Effector CD4-positive, alpha-beta T cell (primary cell): ENCODE data around the gene DRD2.

Source experiments
- DNase-seq: peaks from one replicate; pipeline ENCODE4 v3.0.0-alpha.2; 2020

The DRD2 gene

DNA sequence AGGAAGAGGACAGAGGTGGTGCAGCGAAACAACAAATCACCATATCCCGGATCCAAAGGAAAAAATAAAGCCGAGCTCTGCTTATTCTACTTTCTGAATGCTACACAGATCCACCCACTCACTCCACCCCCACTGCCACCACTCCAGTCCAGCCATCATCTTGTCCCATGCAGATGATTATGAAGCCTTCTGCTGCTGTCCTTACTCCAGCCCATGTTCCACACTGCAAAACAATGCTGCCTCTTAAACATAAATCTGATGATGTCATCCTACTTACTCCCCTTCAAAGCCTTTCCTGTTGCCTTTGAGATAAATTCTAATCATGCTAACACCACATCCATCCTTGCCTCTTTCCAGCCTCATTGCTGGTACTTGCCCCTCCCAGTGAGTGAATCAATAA is 6.5 kb upstream of the DRD2 start:
- DNase-seq = no peak

DNA sequence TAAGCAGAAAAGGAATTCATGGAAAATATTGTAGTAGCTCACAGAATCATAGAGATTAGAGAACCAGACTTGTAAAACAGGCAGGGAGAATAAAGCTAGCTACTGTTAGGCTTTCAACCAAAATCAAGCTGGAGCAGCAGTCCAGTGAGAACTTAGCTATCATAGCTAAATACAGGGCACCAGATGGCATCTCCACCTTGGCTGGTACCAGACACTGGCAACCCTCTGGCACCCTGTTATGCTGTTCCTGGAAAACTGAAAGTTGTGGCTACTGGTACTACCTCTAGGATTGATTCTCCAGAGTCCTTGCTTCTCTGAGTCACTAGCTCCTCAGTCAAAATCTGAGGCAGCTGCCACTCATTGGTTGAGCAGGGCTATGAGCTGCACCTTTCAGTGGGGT is 6.0 kb upstream of the DRD2 start:
- no peak for DNase-seq

GRCh38 chr11:113477321-113477720 is 2.1 kb upstream of the DRD2 start:
- DNase-seq = no peak

- no peak for DNase-seq
Measured at GRCh38 chr11:113476553-113476952, 1.4 kb upstream of the DRD2 start.

- DNase-seq = peak; percentile 11
Measured at GRCh38 chr11:113474362-113475159, 637 bp downstream of the DRD2 start.

DNA sequence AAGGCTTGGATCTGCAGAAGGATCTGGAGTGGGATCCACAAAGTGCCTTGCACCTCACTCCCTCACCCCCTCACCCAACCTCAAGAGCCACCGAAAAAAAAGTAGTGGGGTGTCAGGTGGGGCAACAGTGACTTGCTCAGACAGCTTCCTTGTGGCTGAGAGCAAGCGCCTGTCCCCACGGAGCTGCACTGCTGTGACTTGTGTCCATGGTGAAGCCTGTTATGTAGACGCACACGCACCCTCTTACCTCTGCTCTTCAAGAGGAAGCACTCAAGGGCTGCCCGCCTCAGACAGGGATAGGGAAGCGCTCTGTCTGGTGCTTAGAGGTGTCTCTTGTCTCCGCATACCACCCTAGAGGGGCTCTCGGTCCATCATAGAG is 1.2 kb downstream of the DRD2 start:
- DNase-seq = no peak

- no peak for DNase-seq
Measured at GRCh38 chr11:113472471-113472870, 2.7 kb downstream of the DRD2 start.

DNA sequence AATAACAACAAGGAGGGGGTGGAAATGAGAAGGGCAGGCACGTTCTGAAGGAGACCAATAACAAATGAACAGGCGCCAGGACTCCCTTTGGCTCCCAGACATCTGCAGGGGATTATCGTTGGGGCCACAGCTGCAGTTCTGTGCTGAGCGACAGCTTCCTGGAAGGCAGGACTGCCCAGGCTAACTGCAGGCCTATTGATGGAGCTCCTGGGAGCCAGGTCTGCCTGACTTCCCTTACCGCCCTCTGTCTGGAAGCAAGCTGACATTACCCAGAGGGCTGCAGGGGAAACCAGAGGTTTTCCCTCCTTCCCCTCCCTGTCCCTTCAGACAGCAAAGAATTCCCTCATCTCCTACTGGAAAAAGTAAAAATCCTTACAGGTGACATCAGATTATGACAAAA is 5.0 kb downstream of the DRD2 start:
- DNase-seq = no peak

DNA sequence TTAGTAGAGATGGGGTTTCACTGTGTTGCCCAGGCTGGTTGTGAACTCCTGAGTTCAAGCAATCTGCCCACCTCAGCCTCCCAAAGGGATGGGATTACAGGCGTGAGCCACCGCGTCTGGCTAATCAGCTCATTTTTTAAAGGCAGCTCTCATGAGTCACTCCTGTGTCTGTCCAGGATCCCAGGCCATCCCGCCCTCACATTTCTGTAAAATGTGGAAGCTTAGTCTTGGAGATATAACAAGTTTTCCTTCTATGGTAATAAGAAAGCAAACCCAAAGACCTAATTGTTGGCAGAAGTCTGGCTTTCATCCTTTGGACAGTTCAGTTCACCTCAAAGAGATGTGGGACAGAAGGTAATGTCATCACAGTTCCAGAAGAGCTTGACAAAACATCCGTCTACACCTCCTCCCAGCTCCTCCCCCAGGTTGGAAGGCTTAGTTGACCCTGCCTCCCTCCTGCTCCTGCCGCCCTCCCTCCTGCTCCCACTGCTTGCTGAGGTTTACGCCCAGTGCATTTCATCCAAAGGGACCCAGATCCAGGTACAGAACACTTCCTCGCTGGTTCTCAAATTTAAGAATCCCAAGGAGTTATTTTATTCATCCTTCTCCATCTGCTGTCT is 6.4 kb downstream of the DRD2 start:
- no peak for DNase-seq

- DNase-seq = no peak
Measured at GRCh38 chr11:113467545-113467944, 7.7 kb downstream of the DRD2 start.

DNA sequence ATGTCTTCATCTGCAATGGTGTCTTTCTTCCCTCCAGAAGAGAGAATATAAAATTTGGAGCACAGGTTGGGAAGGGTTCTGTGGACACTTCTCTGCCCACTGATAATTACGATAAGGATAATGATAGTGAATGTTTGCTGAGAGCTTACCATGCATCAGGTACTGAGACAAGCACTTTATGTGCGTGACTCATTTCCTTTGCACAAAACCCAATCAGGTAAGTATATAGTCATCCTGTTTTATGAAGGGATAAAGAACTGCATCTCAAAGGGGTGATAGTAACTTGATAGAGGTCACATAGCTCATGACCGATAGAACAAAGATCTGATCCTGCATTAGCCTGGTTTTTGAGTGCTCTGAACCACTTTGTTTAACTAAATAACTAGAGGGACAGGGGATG is 9.4 kb downstream of the DRD2 start:
- DNase-seq = no peak

DNA sequence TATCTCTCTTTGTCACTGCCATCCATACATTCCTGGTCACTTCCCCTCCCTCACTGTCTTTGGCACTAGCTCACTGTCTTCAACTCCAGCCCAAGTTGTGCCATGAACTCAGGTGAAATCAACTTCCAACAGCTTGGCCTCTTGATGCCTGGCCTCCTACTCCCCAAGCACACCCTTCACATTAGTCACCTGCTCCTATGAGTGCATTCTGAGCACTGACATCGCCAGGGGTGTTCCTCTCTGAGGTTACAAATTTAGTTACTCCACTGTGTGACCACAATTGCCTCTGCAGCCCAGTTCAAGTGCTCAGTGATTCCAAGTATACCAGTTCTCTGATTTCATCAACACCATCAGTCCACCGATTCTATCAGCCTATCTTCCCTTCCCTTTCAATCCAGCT is 10.8 kb downstream of the DRD2 start:
- DNase-seq = no peak

GRCh38 chr11:113462830-113463229 is 12.4 kb downstream of the DRD2 start:
- DNase-seq = no peak

DNA sequence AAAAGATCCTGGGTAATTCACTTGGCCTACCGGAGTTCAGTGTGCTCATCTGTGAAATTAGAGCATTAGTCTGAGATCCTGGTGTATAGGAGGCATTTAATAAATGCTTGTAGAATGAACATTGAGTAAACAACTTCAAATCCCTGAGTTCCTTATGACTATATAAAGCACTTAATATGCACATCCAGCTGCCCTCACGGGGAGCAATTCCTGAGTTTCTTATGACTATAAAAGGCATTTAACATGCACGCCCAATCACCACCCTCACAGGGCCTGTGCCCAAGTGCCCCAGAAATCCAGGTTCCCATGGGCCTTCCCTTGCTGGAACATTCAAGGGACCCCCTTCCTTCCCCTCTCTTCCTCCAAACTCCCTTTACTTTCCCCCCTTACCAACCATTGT is 13.6 kb downstream of the DRD2 start:
- no peak for DNase-seq

DNA sequence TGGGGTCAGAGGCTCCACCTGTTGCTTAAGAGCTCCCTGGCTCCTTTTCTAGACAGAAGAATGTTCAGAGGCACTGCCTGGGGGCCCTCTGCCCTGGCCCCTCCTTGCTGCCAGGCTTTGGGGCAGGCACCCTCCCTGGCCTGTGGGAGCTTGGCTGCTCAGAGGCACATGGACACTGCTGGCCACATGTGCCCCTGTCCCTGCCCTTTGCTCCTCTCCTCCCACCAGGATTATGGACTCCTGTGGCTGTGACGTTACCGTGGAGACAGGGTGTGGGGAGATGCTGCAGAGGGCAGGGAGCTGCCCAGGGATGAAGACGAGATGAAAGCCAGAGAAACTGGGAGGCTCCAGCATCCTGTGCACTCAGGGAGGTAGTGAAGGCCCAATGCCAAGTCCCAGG is 14.7 kb downstream of the DRD2 start:
- no peak for DNase-seq

DNA sequence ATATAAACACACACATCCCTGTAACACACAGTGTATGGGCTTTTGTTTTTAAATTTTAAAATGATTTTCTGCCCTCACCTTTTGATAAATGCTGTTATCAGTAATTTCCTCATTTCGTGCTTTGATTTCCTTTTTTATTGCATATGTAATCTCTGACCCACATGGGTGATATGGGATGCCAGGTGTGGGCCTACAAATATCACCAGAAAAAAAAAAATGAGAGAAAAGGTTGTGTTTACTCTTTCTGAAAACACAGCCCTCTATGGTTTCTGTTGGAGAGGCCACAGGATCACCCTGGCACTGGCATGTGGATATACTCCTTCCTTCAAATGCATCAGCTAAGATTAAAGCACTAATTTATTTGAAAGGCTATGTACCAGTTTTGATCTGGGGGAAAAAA is 17.0 kb downstream of the DRD2 start:
- DNase-seq = no peak

DNA sequence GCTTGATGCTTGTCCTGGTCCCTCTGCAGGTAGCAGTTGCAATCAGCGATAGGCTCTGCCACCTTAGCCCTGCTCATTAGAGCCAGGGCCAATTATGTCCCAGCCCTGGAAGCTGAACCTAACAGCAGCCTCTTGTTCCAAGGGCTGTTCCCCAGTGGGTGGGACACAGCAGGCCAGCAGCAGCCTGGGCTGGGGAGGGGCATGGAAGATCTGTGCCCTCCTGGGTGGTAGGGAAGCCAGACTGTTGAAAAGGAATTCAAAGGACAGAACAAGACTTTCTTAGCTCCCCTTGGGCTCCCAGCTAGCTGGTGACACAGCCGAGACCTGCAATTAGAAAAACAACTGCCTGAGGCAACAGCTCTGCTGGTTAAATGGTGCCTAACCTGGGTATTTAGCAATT is 17.4 kb downstream of the DRD2 start:
- DNase-seq = no peak

- DNase-seq = no peak
Measured at GRCh38 chr11:113454455-113454854, 20.7 kb downstream of the DRD2 start.

- DNase-seq = no peak
Measured at GRCh38 chr11:113449743-113450142, 25.5 kb downstream of the DRD2 start.

- DNase-seq = no peak
Measured at GRCh38 chr11:113448316-113448677, 26.9 kb downstream of the DRD2 start.

- DNase-seq = no peak
Measured at GRCh38 chr11:113447621-113448315, 27.4 kb downstream of the DRD2 start.

GRCh38 chr11:113446938-113447337 is 28.3 kb downstream of the DRD2 start:
- no peak for DNase-seq

DNA sequence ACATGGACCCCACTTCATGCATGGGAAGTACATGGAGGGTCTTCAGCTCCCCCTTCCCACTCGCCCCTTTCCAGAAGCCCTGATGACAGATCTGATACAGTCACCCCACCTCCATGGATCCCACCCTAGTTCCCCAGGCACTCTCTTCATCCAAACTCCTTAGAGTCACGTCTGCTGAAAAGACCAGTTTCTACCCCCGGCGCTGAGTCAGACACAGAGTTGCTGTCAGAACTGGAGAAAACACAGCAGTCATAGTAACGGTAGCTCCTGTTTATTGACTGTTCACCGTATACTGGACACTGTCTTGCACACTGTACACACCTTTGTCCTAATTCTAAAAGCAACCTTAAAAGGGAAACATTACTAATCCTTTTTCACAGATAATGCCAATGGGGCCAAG is 29.1 kb downstream of the DRD2 start:
- no peak for DNase-seq

- DNase-seq = no peak
Measured at GRCh38 chr11:113444502-113445123, 30.6 kb downstream of the DRD2 start.
